ENCODE results near the gene HTN3.
"Not testable (repeated sequence)": the region's sequence is repeated elsewhere in the genome, so short reads cannot be mapped to it uniquely, and the experiment has no call there.

Gene HTN3

DNA sequence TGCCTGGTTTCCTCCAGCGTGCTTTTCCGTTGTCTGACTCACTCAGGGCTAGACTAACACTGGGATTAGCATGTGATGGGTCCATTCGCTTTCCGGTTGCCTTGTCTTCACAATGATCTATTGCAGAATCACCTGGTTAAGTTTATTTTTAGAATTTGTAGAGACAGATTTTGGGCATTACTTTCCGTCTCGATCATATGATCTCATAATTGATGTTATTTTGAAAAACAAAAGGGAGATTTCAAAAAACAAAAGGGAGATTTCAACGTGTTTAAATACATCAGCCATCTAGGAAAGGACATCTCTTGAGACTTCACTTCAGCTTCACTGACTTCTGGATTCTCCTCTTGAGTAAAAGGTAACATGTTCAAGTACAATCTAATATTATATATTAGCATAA lies at the start of gene HTN3:
Gene HTN3, plus strand, starts transcription at position 301 of the 400 bp plus-strand sequence. CDS start 2,282 bp downstream, outside the sequence.
- not testable (repeated sequence) for DNase-seq (ENCODE audit: low read depth)

DNA sequence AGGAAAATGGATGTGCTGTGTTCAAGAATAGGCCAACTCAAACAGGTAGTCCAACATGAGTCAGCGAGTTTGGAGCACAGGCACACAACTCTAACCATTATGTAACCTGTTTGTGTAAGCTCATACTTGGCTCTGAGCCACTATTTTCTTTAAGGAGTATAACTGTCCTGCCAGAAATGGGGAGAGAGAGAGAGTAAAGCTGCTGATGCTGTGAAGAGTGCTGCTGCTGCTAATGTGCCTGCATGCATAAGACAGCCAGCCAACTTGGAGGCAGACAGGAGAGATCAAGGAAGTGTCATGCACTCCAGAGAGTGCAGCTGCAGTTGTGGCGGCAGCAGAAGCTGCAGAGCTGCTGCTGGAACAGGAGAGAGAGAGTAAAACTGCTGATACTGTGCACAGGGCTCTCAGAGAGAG lies 44.2 kb upstream of the HTN3 start:
- DNase-seq (ENCODE audit: low read depth): no peak

DNA sequence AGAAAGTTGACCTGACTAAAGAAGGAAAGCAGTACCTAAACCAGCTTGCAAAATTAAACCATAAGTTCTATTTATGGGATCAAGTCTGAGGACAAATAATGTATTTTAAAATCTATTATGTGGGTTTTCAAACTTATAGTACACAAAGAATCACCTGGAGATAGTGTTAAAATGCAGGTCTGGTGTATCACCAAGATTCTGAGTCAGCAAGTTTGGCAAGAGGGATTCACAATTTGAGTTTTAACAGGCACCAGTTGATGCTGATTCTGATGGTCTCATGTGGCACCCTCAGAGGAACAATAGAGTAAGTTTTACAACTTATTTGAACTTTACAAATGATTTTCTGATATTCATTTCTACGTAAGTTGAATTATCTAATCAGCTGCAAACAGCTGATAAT lies 41.6 kb upstream of the HTN3 start:
- DNase-seq (ENCODE audit: low read depth): no peak

DNA sequence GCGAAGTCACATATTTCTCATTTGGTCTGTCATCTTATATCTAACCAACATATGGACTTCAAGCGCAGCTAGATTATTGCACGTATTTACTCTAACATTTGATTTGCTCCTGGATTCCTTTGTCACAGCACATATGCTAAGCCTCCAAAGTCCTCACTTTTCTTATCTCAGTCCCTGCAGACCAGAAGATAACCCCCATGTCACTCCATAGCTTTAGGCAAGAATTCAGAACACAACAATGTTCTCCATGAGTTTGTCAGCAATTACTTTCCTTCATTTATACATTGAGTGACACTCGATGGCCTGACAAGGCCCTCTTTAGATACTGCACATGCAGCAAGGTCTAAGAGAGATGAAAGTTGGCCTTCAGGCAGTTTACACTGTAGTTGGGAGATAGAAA lies 37.2 kb upstream of the HTN3 start:
- DNase-seq (ENCODE audit: low read depth): no peak

DNA sequence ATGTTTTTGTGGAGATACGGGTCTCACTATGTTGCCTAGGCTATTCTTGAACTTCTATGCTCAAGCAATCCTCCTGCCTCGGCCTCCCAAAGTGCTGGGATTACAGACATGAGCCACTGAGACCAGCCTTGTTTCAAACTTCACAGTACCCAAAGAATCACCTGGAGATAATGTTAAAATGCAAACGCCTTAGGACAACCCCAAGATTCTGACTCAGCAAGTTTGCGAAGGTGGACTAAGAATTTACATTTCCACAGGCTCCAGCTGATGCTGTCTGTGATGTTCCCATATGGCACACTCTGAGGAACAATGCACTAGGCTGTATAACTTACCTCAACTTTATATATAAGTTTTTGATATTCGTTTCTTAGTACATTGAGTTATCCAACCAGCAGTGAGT lies 33.5 kb upstream of the HTN3 start:
- DNase-seq (ENCODE audit: low read depth): no peak

GRCh38 chr4:69995526-69996016 lies 32.7 kb upstream of the HTN3 start, which contains the start of gene STATH:
STATH (plus strand) TSS chr4:69995966; CDS start chr4:69998438, 2,472 bp downstream.
- no peak for DNase-seq (ENCODE audit: low read depth)

DNA sequence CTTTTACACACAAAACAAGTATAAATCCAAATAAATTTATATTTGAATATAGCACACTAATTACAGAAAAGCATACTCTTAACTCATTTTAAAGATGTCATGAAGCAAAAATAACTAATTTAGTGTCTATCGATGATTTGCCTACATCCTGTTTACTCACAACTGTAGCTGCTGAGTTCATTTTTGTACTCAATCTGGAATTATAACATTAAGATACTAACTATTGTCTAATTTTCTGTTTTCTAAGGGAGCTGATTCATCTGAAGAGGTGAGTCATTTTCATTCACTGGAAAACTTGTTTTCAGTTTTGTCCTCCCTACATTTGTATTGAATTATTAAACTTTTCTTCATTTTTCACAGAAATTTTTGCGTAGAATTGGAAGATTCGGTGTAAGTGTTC lies 28.8 kb upstream of the HTN3 start:
- DNase-seq (ENCODE audit: low read depth): no peak

- DNase-seq (ENCODE audit: low read depth): no peak
Observed at GRCh38 chr4:70000711-70001110, 27.5 kb upstream of the HTN3 start.

GRCh38 chr4:70002507-70002906 lies 25.8 kb upstream of the HTN3 start:
- DNase-seq (ENCODE audit: low read depth): no peak

GRCh38 chr4:70008771-70009170 lies 19.5 kb upstream of the HTN3 start:
- DNase-seq (ENCODE audit: low read depth): no peak

- not testable (repeated sequence) for DNase-seq (ENCODE audit: low read depth)
Observed at GRCh38 chr4:70019006-70019405, 9.3 kb upstream of the HTN3 start.

- DNase-seq (ENCODE audit: low read depth): no peak
Observed at GRCh38 chr4:70023218-70023617, 5.0 kb upstream of the HTN3 start.

- no peak for DNase-seq (ENCODE audit: low read depth)
Observed at GRCh38 chr4:70027011-70027410, 1.2 kb upstream of the HTN3 start.

GRCh38 chr4:70037559-70037958 lies 9.3 kb downstream of the HTN3 start:
- not testable (repeated sequence) for DNase-seq (ENCODE audit: low read depth)

DNA sequence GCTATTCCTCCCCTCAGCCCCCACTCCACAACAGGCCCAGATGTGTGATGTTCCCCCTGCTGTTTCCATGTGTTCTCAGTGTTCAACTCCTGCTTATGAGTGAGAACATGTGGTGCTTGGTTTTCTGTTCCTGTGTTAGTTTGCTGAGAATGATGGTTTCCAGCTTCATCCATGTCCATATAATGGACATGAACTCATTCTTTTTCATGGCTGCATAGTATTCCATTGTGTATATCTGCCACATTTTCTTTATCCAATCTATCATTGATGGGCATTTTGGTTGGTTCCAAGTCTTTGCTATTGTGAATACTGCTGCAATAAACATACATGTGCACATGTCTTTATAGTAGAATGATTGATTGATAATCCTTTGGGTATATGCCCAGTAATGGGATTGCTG lies 11.7 kb downstream of the HTN3 start:
- not testable (repeated sequence) for DNase-seq (ENCODE audit: low read depth)

- no peak for DNase-seq (ENCODE audit: low read depth)
Observed at GRCh38 chr4:70041652-70042286, 13.5 kb downstream of the HTN3 start.

DNA sequence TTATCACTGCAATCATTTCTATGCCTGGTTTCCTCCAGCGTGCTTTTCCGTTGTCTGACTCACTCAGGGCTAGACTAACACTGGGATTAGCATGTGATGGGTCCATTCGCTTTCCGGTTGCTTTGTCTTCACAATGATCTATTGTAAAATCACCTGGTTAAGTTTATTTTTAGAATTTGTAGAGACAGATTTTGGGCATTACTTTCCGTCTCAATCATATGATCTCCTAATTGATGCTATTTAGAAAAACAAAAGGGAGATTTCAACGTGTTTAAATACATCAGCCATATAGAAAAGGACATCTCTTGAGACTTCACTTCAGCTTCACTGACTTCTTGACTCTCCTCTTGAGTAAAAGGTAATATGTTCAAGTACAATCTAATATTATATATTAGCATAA lies 21.9 kb downstream of the HTN3 start, which contains the start of gene HTN1:
Gene HTN1, plus strand, starts transcription at position 301 of the 400 bp plus-strand sequence. CDS start 2,639 bp downstream, outside the sequence.
- not testable (repeated sequence) for DNase-seq (ENCODE audit: low read depth)

- not testable (repeated sequence) for DNase-seq (ENCODE audit: low read depth)
Observed at GRCh38 chr4:70056534-70056933, 28.3 kb downstream of the HTN3 start.

GRCh38 chr4:70057651-70058050 lies 29.4 kb downstream of the HTN3 start:
- no peak for DNase-seq (ENCODE audit: low read depth)

GRCh38 chr4:70059149-70059548 lies 30.9 kb downstream of the HTN3 start:
- no peak for DNase-seq (ENCODE audit: low read depth)

- no peak for DNase-seq (ENCODE audit: low read depth)
Observed at GRCh38 chr4:70062000-70062399, 33.7 kb downstream of the HTN3 start.

GRCh38 chr4:70080205-70080604 lies 51.9 kb downstream of the HTN3 start:
- no peak for DNase-seq (ENCODE audit: low read depth)
